NB4 (cell line): ENCODE measurements around the gene MUSTN1.

ENCODE experiments used
- MYC ChIP-seq: IDR thresholded peaks from 2 replicates; pipeline ENCODE4 v1.6.1; 2011; ENCODE audit warnings: low read depth, low read length
- TF ChIP-seq, protein P1 (sequence below): IDR thresholded peaks from one replicate; pipeline ENCODE4 v1.5.1; 2012; ENCODE audit warnings: low read depth, low read length

DNA sequence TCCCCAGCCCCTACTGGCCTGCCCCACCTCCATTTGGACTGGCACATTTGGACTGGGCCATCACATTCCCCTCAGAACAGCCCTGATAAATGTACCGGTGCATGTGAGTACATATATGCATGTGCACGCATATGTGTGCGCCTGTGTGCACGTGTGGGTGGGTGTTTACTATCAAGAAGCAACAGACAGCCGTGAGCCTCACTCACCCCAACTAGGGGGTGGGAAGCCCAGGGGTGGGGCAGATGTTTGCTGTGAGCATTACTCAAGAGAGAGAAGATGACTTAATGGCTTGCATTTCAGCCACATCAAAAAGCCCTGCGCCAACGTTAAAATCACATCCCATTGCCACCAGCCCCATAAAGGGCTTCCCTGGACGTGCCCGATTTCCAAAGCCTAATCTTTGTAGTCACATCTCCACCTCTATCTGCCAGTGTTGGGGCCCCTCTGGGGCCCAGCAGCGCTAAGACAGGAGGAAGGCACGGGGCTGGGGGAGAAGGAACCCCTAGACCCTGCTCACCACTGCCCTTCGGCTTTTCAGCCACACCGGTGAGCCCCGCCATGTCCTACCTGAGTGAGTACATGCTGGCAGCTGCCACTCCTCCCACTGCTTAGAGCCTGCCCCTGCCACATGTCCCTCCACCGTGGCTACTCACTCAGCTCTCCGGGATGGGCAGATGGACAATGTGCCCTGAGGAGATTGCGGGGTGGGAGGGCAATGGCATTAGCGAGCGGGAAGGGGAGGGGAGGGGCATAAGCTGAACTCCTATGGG, 29.4 kb downstream of the MUSTN1 start:
- TF ChIP-seq, protein P1, sequence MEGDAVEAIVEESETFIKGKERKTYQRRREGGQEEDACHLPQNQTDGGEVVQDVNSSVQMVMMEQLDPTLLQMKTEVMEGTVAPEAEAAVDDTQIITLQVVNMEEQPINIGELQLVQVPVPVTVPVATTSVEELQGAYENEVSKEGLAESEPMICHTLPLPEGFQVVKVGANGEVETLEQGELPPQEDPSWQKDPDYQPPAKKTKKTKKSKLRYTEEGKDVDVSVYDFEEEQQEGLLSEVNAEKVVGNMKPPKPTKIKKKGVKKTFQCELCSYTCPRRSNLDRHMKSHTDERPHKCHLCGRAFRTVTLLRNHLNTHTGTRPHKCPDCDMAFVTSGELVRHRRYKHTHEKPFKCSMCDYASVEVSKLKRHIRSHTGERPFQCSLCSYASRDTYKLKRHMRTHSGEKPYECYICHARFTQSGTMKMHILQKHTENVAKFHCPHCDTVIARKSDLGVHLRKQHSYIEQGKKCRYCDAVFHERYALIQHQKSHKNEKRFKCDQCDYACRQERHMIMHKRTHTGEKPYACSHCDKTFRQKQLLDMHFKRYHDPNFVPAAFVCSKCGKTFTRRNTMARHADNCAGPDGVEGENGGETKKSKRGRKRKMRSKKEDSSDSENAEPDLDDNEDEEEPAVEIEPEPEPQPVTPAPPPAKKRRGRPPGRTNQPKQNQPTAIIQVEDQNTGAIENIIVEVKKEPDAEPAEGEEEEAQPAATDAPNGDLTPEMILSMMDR, result no peak
- TF ChIP-seq MYC, result no peak
